Karpas-422 (cell line): ENCODE results near the gene OXNAD1. TPM values are rescaled to one million over a fixed set of nuclear protein-coding genes. Genes with fewer than 3 reads are reported as not detected.

ENCODE experiments used
- DNase-seq: peaks from one replicate; pipeline ENCODE4 v3.0.0-alpha.2; 2015
- H2AFZ ChIP-seq: fragments of 200-600 bp; sonication (generic); 2 replicates; pipeline ENCODE4 v1.6.1; 2014; ENCODE audit warnings: antibody characterized with exemption, low read length, mixed read lengths
- H3K27ac ChIP-seq: fragments of 200-600 bp; sonication (generic); 2 replicates; pipeline ENCODE4 v1.5.1; 2014; ENCODE audit warnings: mild to moderate bottlenecking, low read length, moderate library complexity
- H3K27me3 ChIP-seq: fragments of 200-600 bp; sonication (generic); 2 replicates; pipeline ENCODE4 v1.6.1; 2014; ENCODE audit warnings: low read length, mixed read lengths
- H3K36me3 ChIP-seq: fragments of 200-600 bp; sonication (generic); 2 replicates; pipeline ENCODE4 v1.6.1; 2014; ENCODE audit warnings: low read length, mixed read lengths; ENCODE audit not compliant: insufficient read depth
- H3K4me1 ChIP-seq: fragments of 200-600 bp; sonication (generic); 2 replicates; pipeline ENCODE4 v1.6.1; 2014; ENCODE audit warnings: mild to moderate bottlenecking, low read length, mixed read lengths
- H3K4me2 ChIP-seq: fragments of 200-600 bp; sonication (generic); 2 replicates; pipeline ENCODE4 v1.6.1; 2014; ENCODE audit warnings: low read length, low read depth, mild to moderate bottlenecking; ENCODE audit not compliant: poor library complexity, severe bottlenecking
- H3K4me3 ChIP-seq: fragments of 200-600 bp; sonication (generic); 2 replicates; pipeline ENCODE4 v1.5.1; 2014; ENCODE audit warnings: mild to moderate bottlenecking, antibody characterized with exemption, low read length, mixed read lengths
- H3K79me2 ChIP-seq: fragments of 200-600 bp; sonication (generic); 2 replicates; pipeline ENCODE4 v1.6.1; 2014; ENCODE audit warnings: mild to moderate bottlenecking, low read length, mixed read lengths
- H3K9ac ChIP-seq: fragments of 200-600 bp; sonication (generic); 2 replicates; pipeline ENCODE4 v1.6.0; 2014; ENCODE audit warnings: low read length
- H3K9me2 ChIP-seq: fragments of 200-600 bp; sonication (generic), shearing (Covaris generic); replicated peaks from 2 replicates; pipeline ENCODE4 v1.6.0; 2014; ENCODE audit warnings: mild to moderate bottlenecking, low read length, moderate library complexity; ENCODE audit not compliant: insufficient read depth
- H3K9me3 ChIP-seq: fragments of 300-700, 200-600 bp; sonication (generic); 2 replicates; pipeline ENCODE4 v1.6.1; 2014; ENCODE audit warnings: low read length, mixed read lengths
- H4K20me1 ChIP-seq: fragments of 200-600 bp; sonication (generic); 2 replicates; pipeline ENCODE4 v1.6.1; 2014; ENCODE audit warnings: mild to moderate bottlenecking, antibody characterized with exemption, low read length, low read depth; ENCODE audit not compliant: insufficient read depth
- total RNA-seq: library from RNA; depleted of rRNA; stranded (reverse); fragments of >200 nt; shearing (Covaris generic); gene quantifications from 2 replicates; pipeline ENCODE4 v1.2.3, GENCODE V29; 2014; ENCODE audit warnings: low replicate concordance

The OXNAD1 gene
- total RNA-seq, 1 experiment from 2014 or later: 30.3 TPM

DNA sequence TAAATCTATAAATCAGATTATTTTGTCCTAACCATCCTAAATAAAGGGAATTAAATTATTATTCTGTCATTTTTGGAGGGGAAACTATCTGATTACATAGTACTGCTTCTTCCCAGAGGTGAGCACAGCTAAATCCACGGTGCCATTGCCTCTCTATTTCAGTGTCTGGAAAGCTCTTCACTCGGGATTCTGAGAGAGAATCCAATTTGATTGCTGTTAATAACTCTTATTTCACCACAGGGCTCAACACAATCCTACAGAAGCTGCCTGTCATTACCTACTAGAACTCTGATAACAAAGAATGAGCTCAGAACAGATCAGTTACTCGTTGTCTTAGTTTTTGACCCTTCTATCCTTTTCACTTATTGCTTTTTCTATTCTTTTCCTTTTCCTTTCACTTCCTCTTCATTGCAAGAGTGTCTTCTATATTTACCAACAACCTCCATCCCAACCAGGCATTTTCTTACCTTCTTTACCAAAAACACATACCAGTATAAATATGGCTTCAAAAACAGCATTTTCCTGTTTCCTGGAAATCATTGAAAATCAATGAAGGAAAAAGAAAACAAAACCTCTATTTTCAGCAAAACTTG, 30.4 kb downstream of the OXNAD1 start:
- H3K27ac ChIP-seq: no peak overlapping the region
- H3K4me1 ChIP-seq: peaks cover 21% of the 10 kb centered on the region
- no peak overlapping the region for H3K4me3 ChIP-seq
- H4K20me1 ChIP-seq: no peaks in the 10 kb centered on the region
- H3K27me3 ChIP-seq: no peaks in the 10 kb centered on the region
- no peak overlapping the region for H3K4me2 ChIP-seq
- H2AFZ ChIP-seq: no peak overlapping the region
- H3K9me3 ChIP-seq: peaks cover 4% of the 10 kb centered on the region
- H3K9ac ChIP-seq: no peak overlapping the region
- peaks cover 72% of the 10 kb centered on the region for H3K36me3 ChIP-seq
- no peak for DNase-seq
- H3K79me2 ChIP-seq: peaks cover 14% of the 10 kb centered on the region
- no peaks in the 10 kb centered on the region for H3K9me2 ChIP-seq

DNA sequence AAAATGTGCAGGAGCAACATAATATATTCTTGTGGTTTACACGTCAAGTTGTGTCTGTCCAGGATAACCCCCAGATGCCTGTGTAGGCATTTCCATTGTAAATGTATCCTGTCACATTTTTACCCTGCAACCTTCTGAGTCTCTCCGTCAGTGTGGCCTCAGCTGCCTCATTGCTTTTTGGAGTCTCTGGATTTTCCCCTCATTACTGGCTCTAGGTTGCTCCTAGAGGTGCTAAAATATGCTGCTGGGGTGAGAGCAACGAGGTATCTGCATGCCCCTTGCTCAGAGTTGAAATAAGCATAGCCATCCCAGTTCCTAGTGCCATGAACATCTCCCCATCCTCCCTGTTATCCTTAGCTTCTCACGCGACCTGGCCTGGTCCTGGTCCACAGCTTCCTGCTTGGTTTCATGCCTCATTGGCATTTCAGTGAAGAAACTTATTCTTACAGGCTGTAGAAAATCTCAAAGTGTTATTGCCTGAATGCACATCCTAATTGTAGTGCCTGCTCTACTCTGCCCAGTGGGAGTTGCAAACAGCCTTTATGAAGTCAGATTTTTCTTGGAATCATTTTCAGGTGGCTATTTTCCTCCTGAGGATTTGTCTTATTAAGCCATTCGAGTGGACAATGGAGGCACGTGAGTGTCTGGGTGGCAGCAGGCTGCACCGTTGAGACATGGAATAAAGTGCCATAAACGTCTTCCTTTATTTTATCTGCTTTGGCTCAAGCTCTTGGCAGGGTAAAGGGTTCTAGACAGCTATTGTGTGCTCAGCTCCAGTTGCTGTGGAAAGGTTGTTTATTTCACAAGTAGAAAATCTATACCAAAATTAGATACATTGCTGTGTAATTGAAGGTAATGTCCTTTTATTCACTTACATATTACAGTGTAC, 33.2 kb downstream of the OXNAD1 start:
- H3K9me3 ChIP-seq: peaks cover 4% of the 10 kb centered on the region
- H3K4me2 ChIP-seq: no peak overlapping the region
- no peak overlapping the region for H3K27ac ChIP-seq
- H4K20me1 ChIP-seq: no peaks in the 10 kb centered on the region
- no peak overlapping the region for H2AFZ ChIP-seq
- H3K4me3 ChIP-seq: no peak overlapping the region
- peaks cover 99% of the 10 kb centered on the region for H3K36me3 ChIP-seq
- H3K79me2 ChIP-seq: peaks cover 14% of the 10 kb centered on the region
- no peaks in the 10 kb centered on the region for H3K27me3 ChIP-seq
- DNase-seq: no peak
- no peak overlapping the region for H3K9ac ChIP-seq
- H3K4me1 ChIP-seq: no peaks in the 10 kb centered on the region
- no peaks in the 10 kb centered on the region for H3K9me2 ChIP-seq

DNA sequence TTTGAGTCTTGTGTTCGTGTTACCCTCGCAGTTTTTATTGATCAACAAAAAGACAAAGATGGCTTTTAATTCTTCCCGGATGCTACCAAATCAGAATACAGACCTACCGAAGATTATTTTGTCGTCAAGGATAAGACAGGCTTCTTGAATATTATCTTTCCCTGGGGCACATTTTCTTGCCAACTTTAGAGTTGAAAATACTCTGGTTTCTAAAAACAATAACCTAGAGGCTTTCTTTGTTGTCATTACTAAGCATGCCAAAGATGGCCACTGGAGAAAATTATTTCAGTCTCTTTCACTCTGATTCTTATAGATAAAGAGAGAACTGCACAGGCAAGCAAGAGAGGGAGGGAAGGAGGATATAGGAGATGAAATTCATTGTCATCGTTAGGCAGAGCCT, 33.9 kb downstream of the OXNAD1 start:
- Histone ChIP-seq H3K9ac (no peak overlapping the region), H4K20me1 (no peaks in the 10 kb centered on the region), H3K9me3 (peaks cover 4% of the 10 kb centered on the region), H3K4me2 (no peak overlapping the region), H2AFZ (no peak overlapping the region), H3K4me1 (no peaks in the 10 kb centered on the region), H3K9me2 (no peaks in the 10 kb centered on the region), H3K4me3 (no peak overlapping the region), H3K79me2 (peaks cover 8% of the 10 kb centered on the region; the same call in 1 of the 2 replicates), H3K27me3 (no peaks in the 10 kb centered on the region), H3K27ac (no peak overlapping the region), H3K36me3 (peaks cover 94% of the 10 kb centered on the region)
- no peak for DNase-seq

DNA sequence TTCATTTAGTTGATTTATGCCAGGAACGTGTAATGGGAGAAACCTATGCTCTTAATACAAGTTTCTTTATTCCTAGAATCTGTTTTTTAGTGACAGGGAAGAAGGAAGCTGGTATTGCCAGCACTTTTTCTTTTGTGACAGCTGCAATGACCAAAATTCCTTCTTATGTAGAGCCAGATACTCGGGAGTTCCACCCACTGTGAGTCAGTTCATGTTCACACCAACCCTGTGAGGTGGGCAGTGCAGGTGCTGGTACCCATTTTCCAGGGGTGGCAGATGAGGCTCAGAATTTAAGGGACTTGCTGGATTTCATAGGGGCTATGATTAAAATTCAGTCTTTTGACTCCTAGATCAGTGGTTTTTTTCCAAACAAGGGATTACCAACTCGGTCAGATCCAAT, 34.7 kb downstream of the OXNAD1 start:
- H2AFZ ChIP-seq: no peak overlapping the region
- H3K79me2 ChIP-seq: peaks cover 6% of the 10 kb centered on the region; the same call in 1 of the 2 replicates
- H3K4me2 ChIP-seq: no peak overlapping the region
- no peaks in the 10 kb centered on the region for H4K20me1 ChIP-seq
- H3K4me3 ChIP-seq: no peak overlapping the region
- no peak overlapping the region for H3K9ac ChIP-seq
- no peaks in the 10 kb centered on the region for H3K4me1 ChIP-seq
- H3K9me2 ChIP-seq: no peaks in the 10 kb centered on the region
- H3K36me3 ChIP-seq: peaks cover 94% of the 10 kb centered on the region
- H3K9me3 ChIP-seq: peaks cover 2% of the 10 kb centered on the region
- peak overlapping the region; percentile 18; the same call in 1 of the 2 replicates for H3K27ac ChIP-seq
- no peak for DNase-seq
- H3K27me3 ChIP-seq: no peaks in the 10 kb centered on the region

DNA sequence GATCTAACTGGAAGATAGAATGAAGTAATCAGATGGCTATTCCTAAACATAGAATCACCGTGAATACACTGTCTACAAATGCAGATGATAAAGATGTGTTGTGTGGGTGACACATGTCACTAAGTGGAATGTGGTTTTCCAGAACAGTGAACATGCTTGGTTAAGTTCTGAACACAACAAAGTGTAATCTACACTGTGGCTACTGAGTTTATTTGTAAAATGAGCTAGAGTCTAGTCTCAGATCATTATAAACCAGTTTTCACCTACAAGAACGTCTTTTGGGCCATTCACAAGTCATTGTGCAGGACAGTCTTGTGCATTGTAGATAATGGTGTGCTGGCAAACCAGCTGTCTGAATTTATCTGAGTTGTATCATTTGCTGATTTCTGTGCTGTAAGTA, 35.3 kb downstream of the OXNAD1 start:
- H2AFZ ChIP-seq: no peak overlapping the region
- H4K20me1 ChIP-seq: no peaks in the 10 kb centered on the region
- peaks cover 94% of the 10 kb centered on the region for H3K36me3 ChIP-seq
- no peak overlapping the region for H3K4me2 ChIP-seq
- no peak for DNase-seq
- peak overlapping the region; percentile 18; the same call in 1 of the 2 replicates for H3K27ac ChIP-seq
- no peaks in the 10 kb centered on the region for H3K9me3 ChIP-seq
- no peaks in the 10 kb centered on the region for H3K9me2 ChIP-seq
- H3K79me2 ChIP-seq: peaks cover 4% of the 10 kb centered on the region; the same call in 1 of the 2 replicates
- no peaks in the 10 kb centered on the region for H3K27me3 ChIP-seq
- no peak overlapping the region for H3K4me3 ChIP-seq
- no peaks in the 10 kb centered on the region for H3K4me1 ChIP-seq
- H3K9ac ChIP-seq: no peak overlapping the region

DNA sequence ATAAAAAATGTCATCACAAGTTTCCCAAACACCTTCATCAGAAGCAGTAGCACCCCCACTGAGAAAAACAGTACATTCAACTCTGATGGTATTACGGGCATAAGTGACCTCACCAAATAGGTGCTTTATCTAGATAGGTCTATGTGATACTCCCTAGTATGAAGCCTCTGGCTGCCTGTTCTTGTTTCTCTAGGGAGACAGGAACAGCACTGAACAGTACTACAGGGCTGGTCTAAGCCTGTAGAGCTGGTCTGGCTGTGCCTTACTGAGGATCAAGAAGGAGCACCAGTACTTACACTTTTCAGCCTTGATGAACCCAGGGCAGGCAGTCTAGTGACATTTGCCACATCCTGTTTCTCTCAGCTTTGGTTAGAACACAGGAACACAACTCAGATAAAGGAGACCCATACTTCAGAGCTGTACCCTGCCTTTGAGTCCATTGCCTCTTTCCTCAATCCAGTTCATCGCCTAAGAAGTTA, 35.9 kb downstream of the OXNAD1 start:
- H3K4me2 ChIP-seq: no peak overlapping the region
- no peak for DNase-seq
- H4K20me1 ChIP-seq: no peaks in the 10 kb centered on the region
- no peak overlapping the region for H3K27ac ChIP-seq
- H3K4me3 ChIP-seq: no peak overlapping the region
- no peak overlapping the region for H2AFZ ChIP-seq
- no peaks in the 10 kb centered on the region for H3K4me1 ChIP-seq
- H3K9me2 ChIP-seq: no peaks in the 10 kb centered on the region
- H3K27me3 ChIP-seq: no peaks in the 10 kb centered on the region
- no peaks in the 10 kb centered on the region for H3K79me2 ChIP-seq
- H3K9me3 ChIP-seq: no peaks in the 10 kb centered on the region
- H3K9ac ChIP-seq: no peak overlapping the region
- H3K36me3 ChIP-seq: peaks cover 94% of the 10 kb centered on the region

DNA sequence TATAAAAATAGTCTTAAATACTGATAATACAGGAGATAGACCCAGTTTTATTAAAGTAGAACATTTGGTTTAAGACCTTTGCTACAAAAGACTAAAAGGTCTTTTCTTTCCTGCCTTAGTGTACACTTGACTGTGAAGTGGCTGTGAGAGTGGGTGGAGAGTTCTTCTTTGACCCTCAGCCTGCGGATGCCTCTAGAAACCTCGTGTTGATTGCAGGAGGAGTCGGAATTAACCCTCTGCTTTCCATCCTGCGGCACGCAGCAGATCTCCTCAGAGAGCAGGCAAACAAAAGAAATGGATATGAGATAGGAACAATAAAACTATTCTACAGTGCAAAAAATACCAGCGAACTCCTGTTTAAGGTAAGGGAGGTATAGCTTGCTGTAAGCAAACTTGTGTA, 36.5 kb downstream of the OXNAD1 start:
- Histone ChIP-seq H3K9me2 (no peaks in the 10 kb centered on the region), H4K20me1 (no peaks in the 10 kb centered on the region), H3K9ac (no peak overlapping the region), H3K36me3 (peaks cover 94% of the 10 kb centered on the region), H3K27me3 (no peaks in the 10 kb centered on the region), H3K27ac (no peak overlapping the region), H3K4me1 (no peaks in the 10 kb centered on the region), H3K9me3 (no peaks in the 10 kb centered on the region), H3K4me2 (no peak overlapping the region), H3K4me3 (no peak overlapping the region), H3K79me2 (no peaks in the 10 kb centered on the region), H2AFZ (no peak overlapping the region)
- DNase-seq: no peak

DNA sequence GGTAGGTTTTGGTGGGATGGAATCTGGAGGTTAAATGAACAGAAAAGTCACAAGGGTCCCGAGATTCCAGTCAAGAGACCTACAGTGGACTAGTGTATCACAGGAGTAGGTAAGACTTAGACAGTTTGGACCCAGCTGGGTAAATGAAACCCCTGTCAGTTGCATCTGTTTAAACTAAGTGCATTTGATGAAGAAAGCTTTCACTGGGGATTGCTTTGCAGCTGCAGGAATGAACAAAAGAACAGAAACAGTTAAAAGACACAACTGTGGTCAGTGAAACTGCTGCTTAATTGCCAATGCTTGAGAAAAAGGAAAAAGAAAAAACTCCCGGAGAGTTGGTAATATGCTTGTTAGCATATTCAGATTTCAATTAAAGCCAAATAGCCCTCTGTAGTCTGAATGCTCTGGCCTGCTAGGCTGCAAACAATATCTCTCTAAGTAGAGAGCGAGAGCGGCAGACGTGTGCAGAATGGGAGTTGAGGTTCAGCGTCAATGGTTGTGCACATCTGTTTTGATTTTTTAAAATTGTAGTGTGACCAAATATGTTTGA, 37.1 kb downstream of the OXNAD1 start:
- H3K9me2 ChIP-seq: no peaks in the 10 kb centered on the region
- H3K4me3 ChIP-seq: no peak overlapping the region
- no peak for DNase-seq
- H3K4me2 ChIP-seq: no peak overlapping the region
- no peak overlapping the region for H3K9ac ChIP-seq
- no peak overlapping the region for H2AFZ ChIP-seq
- H3K4me1 ChIP-seq: no peaks in the 10 kb centered on the region
- H3K27me3 ChIP-seq: no peaks in the 10 kb centered on the region
- H3K27ac ChIP-seq: peak overlapping the region; percentile 11; the same call in 1 of the 2 replicates
- 0 out of 2 replicates have a peak, but pooled peaks cover 4% of the 10 kb centered on the region for H3K79me2 ChIP-seq
- H4K20me1 ChIP-seq: no peaks in the 10 kb centered on the region
- H3K9me3 ChIP-seq: no peaks in the 10 kb centered on the region
- peaks cover 93% of the 10 kb centered on the region for H3K36me3 ChIP-seq
